IPS DF 19.7 (cell line): ENCODE data around the gene PIAS4.
A peak's percentile ranks its signal among the peaks of the same experiment; 100 is the strongest.
"Not testable (repeated sequence)": the region's sequence is repeated elsewhere in the genome, so short reads cannot be mapped to it uniquely, and the experiment has no call there.

Experiments
- DNase-seq: peaks from one replicate; pipeline ENCODE4 v3.0.0-alpha.2; 2013; ENCODE audit warnings: low read depth, low spot score

Gene PIAS4

GRCh38 chr19:4007021-4007835 is at the start of gene PIAS4:
Gene PIAS4 (plus strand): TSS chr19:4007736. CDS start chr19:4007761, 25 bp downstream.
- peak; percentile 68 for DNase-seq

GRCh38 chr19:3958836-3959765 is 48.4 kb upstream of the PIAS4 start:
- DNase-seq: no peak

GRCh38 chr19:3959766-3960131 is 47.8 kb upstream of the PIAS4 start:
- DNase-seq: no peak

- DNase-seq: no peak
Measured at GRCh38 chr19:3961007-3961406, 46.5 kb upstream of the PIAS4 start.

GRCh38 chr19:3963458-3964255 is 43.9 kb upstream of the PIAS4 start:
- DNase-seq: no peak

GRCh38 chr19:3964256-3965194 is 43.0 kb upstream of the PIAS4 start:
- DNase-seq: no peak

- no peak for DNase-seq
Measured at GRCh38 chr19:3966051-3967017, 41.2 kb upstream of the PIAS4 start.

DNA sequence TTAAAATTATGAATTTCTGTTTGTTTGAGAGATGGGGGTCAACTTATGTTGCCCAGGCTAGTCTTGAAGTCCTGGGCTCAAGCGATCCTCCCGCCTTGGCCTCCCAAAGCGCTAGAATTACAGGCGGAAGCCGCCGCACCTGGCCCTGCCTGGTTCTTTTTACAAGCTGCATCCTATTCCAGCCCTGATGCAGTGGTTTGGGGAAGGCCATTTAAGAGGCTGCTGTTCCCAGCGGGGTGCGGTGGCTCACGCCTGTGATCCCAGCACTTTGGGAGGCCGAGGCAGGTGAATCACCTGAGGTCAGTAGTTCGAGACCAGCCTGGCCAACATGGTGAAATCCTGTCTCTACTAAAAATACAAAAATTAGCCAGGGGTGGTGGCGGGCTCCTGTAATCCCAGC is 39.6 kb upstream of the PIAS4 start:
- DNase-seq: not testable (repeated sequence)

- DNase-seq: peak; percentile 99
Measured at GRCh38 chr19:3968556-3969434, 38.7 kb upstream of the PIAS4 start.

DNA sequence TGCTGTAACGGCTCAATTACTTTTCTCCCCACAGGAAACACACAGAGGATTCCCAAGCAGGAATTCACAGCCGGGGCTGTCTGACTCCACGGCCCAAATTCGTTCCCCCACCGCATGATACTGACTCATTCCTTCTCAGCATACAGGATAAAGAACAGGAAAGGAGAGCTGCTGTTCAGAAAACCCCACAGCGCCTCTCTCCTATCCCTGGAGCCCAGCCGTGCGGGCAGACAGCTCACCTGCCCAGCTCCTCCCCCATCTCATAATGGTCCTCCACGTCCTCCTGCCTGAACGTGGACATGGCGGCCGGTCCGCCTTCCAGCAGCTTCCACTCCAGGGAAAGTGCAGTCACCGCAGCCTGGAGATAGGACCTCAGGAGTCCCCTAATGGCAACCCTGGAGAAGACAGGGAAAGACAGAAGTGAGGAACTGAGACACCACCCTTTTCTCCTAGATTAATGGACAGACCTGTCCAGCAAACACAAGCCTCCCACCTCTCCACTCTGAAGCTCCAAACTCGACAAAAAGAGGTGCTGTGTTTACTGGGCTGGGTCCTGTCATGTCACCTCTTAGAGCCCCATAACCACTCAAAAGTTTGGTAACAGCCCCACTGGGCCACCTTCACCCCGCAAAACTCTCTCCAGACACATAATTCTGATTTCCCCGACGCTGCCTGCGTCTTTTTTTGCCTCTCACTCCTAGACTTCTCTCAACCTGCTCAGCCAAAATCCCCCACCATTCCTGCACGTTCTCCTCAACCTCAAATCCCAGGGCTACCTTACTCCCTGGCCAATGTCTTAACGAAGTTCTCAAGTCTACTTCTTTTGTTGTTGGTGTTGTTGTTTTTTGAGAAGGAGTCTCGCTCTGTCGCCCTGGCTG is 37.9 kb upstream of the PIAS4 start:
- no peak for DNase-seq

DNA sequence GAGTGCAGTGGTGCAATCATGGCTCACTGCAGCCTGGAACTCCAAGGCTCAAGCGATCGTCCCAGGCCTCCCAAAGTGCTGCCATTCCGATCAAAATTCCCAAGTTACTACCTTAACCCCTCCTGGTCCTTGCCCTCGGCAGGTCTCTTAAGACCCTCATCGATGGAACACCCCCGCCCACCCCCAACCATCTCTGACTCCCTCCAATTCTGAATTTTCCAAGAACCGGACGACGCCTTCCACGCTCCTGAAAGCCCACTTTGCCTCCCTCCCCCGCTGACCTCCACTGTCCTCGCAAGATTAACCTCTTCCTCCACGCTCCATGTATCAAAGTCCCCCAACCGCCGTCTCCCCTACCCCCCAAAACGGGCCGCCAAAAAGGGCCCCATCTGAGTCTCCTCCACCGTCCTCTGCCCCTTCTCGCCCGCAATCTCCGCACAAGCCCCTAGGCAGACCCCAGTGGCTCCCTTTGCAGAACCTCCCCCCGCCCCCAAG is 37.2 kb upstream of the PIAS4 start:
- no peak for DNase-seq

DNA sequence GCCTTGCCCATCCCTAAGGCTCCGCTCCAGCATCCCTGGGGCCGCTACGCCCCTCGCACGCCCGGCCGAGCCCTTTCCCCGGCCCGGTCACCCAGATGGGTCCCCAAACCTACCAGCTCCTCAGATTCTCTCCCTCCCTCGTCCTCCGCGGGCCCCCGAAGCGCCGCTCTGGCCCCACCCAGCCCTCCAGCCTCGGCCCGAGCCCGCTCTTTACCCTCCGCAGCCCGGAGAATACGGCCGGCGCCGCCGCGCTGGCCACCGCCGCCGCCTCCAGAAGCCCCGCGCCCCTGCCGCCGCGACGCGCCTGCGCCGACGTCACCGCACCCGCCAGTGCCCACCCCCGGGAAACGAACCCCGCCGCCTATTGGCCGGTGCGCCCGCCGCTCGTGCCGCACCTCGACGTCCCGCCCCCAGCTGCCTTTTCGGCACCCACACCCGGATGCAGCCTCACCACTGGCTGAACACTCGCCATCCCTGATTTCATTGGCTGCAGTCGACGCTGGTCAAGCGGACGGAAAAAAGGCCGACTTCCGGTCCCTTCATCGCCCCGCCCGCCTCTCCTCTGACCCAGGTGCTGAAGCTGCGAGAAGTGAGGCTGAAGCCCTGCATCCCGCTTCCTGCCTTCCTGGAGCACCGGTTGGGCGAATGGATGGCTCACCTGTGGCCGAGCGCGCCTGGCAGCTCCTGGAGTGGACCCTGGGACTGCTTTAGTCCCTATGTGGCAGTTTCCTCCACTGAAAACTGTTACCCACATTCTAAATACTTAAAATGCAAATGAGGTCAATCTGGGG is 36.5 kb upstream of the PIAS4 start, which contains the start of gene DAPK3:
DAPK3 (minus strand) TSS at position 292 of the 791 bp plus-strand sequence. CDS start 1,364 bp downstream, outside the sequence.
- peak; percentile 96 for DNase-seq

DNA sequence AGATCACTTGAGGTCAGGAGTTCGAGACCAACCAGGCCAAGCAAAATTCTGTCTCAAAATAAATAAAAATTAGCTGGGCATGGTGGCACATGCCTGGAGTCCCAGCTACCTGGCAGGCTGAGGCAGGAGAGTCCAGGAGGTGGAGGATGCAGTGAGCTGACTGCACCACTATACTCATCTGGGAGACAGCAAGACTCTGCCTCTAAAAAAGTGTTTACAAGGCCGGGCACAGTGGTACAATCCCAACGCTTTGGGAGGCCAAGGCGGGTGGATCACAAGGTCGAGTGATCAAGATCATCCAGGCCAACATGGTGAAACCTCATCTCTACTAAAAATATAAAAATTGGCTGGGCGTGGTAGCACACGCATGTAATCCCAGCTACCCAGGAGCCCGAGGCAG is 32.4 kb upstream of the PIAS4 start:
- no peak for DNase-seq

- DNase-seq: no peak
Measured at GRCh38 chr19:3975637-3976087, 31.9 kb upstream of the PIAS4 start.

- no peak for DNase-seq
Measured at GRCh38 chr19:3976495-3977241, 30.9 kb upstream of the PIAS4 start.
